Measurements from ENCODE around the gene DNAJB6. TPM values are rescaled to one million over a fixed set of nuclear protein-coding genes. Genes with fewer than 3 reads are reported as not detected.

Gene DNAJB6
- total and polyA plus RNA-seq, 2 experiments from 2014 or later = 92.2 to 110 TPM

GRCh38 chr7:157310676-157311185 lies 26.1 kb upstream of the DNAJB6 start:
- H3K36me3 ChIP-seq (replicated peaks; ENCODE audit: insufficient read depth, low read depth) = no peaks in the 10 kb centered on the region
- H3K4me2 ChIP-seq = peak overlapping the region; percentile 25
- H3K4me3 ChIP-seq = no peak overlapping the region
- DNase-seq (ENCODE audit: low spot score) = no peak
- 69% methylated on average over 7 of the region's 7 CpGs for whole genome bisulfite sequencing (ENCODE audit: low lambda C conversion rate, missing lambda C conversion rate)
- H3K27me3 ChIP-seq = no peaks in the 10 kb centered on the region
- no peaks in the 10 kb centered on the region for H3K4me1 ChIP-seq (ENCODE audit: insufficient read depth)
- no peak for TF ChIP-seq EZH2 (IDR thresholded peaks at IDR 0.05; ENCODE audit: borderline replicate concordance)
- no peak for TF ChIP-seq EZH2phosphoT487 (IDR thresholded peaks at IDR 0.05; ENCODE audit: low read depth, severe bottlenecking, unreplicated experiment)
- no peak for TF ChIP-seq CTCF (IDR thresholded peaks at IDR 0.05; ENCODE audit: poor library complexity)
- H3K9me3 ChIP-seq (ENCODE audit: low read depth) = no peaks in the 10 kb centered on the region
- H4K20me1 ChIP-seq (ENCODE audit: insufficient read depth, poor library complexity, severe bottlenecking) = no peaks in the 10 kb centered on the region
- H3K9me2 ChIP-seq (replicated peaks; ENCODE audit: insufficient read depth) = no peaks in the 10 kb centered on the region
- H3K79me2 ChIP-seq = no peaks in the 10 kb centered on the region
- H3K27ac ChIP-seq = no peak overlapping the region
- peak overlapping the region; percentile 51 for H2AFZ ChIP-seq

- WGBS (ENCODE audit: low lambda C conversion rate, missing lambda C conversion rate) = 87% methylated on average over 7 of the region's 7 CpGs
- no peaks in the 10 kb centered on the region for H3K9me3 ChIP-seq (ENCODE audit: low read depth)
- no peaks in the 10 kb centered on the region for H3K27me3 ChIP-seq
- no peak overlapping the region for H3K27ac ChIP-seq
- no peaks in the 10 kb centered on the region for H4K20me1 ChIP-seq (ENCODE audit: insufficient read depth, poor library complexity, severe bottlenecking)
- H3K79me2 ChIP-seq = no peaks in the 10 kb centered on the region
- no peak overlapping the region for H2AFZ ChIP-seq
- no peak overlapping the region for H3K4me2 ChIP-seq
- no peak for DNase-seq (ENCODE audit: low spot score)
- TF ChIP-seq EZH2 (IDR thresholded peaks at IDR 0.05; ENCODE audit: borderline replicate concordance) (no peak), CTCF (IDR thresholded peaks at IDR 0.05; ENCODE audit: poor library complexity) (no peak), EZH2phosphoT487 (IDR thresholded peaks at IDR 0.05; ENCODE audit: low read depth, severe bottlenecking, unreplicated experiment) (no peak)
- H3K36me3 ChIP-seq (replicated peaks; ENCODE audit: insufficient read depth, low read depth) = no peaks in the 10 kb centered on the region
- no peaks in the 10 kb centered on the region for H3K4me1 ChIP-seq (ENCODE audit: insufficient read depth)
- H3K4me3 ChIP-seq = no peak overlapping the region
- H3K9me2 ChIP-seq (replicated peaks; ENCODE audit: insufficient read depth) = no peaks in the 10 kb centered on the region
These were observed 23.9 kb upstream of the DNAJB6 start for GRCh38 chr7:157312941-157313340.

- Histone ChIP-seq H3K4me2 (no peak overlapping the region), H3K4me3 (no peak overlapping the region), H3K79me2 (no peaks in the 10 kb centered on the region), H3K27ac (no peak overlapping the region), H2AFZ (no peak overlapping the region), H3K36me3 (replicated peaks; ENCODE audit: insufficient read depth, low read depth) (no peaks in the 10 kb centered on the region), H3K4me1 (ENCODE audit: insufficient read depth) (no peaks in the 10 kb centered on the region), H4K20me1 (ENCODE audit: insufficient read depth, poor library complexity, severe bottlenecking) (no peaks in the 10 kb centered on the region), H3K9me2 (replicated peaks; ENCODE audit: insufficient read depth) (no peaks in the 10 kb centered on the region), H3K27me3 (no peaks in the 10 kb centered on the region), H3K9me3 (ENCODE audit: low read depth) (no peaks in the 10 kb centered on the region)
- no peak for TF ChIP-seq EZH2 (IDR thresholded peaks at IDR 0.05; ENCODE audit: borderline replicate concordance)
- TF ChIP-seq CTCF (IDR thresholded peaks at IDR 0.05; ENCODE audit: poor library complexity) = no peak
- TF ChIP-seq EZH2phosphoT487 (IDR thresholded peaks at IDR 0.05; ENCODE audit: low read depth, severe bottlenecking, unreplicated experiment) = no peak
- DNase-seq (ENCODE audit: low spot score) = no peak
- 95% methylated on average over 15 of the region's 15 CpGs for WGBS (ENCODE audit: low lambda C conversion rate, missing lambda C conversion rate)
These were observed 23.2 kb upstream of the DNAJB6 start for GRCh38 chr7:157313645-157314044.

Data from hepatocyte (in vitro differentiated cells).